Neural cell (in vitro differentiated cells): ENCODE measurements around the gene GRIK3.

Experiments
- EP300 ChIP-seq: fragments of 450-650 bp; conservative IDR thresholded peaks from 2 replicates; pipeline ENCODE4 v1.6.1; 2014; ENCODE audit warnings: antibody characterized with exemption, mild to moderate bottlenecking, moderate library complexity; ENCODE audit not compliant: poor library complexity, severe bottlenecking
- MXI1 ChIP-seq: fragments of 450-650 bp; conservative IDR thresholded peaks from 2 replicates; pipeline ENCODE4 v1.6.1; 2014; ENCODE audit warnings: antibody characterized with exemption, mild to moderate bottlenecking; ENCODE audit not compliant: poor library complexity, severe bottlenecking
- POLR2AphosphoS5 ChIP-seq: IDR thresholded peaks from 2 replicates; pipeline ENCODE4 v1.6.1; 2012
- TAF1 ChIP-seq: IDR thresholded peaks from 2 replicates; pipeline ENCODE4 v1.6.1; 2012; ENCODE audit warnings: low read depth
- TF ChIP-seq, protein P1 (sequence below): fragments of 450-650 bp; IDR thresholded peaks from 2 replicates; pipeline ENCODE4 v1.5.1; 2014; ENCODE audit warnings: antibody characterized with exemption, mild to moderate bottlenecking, moderate library complexity; ENCODE audit not compliant: poor library complexity, severe bottlenecking

DNA sequence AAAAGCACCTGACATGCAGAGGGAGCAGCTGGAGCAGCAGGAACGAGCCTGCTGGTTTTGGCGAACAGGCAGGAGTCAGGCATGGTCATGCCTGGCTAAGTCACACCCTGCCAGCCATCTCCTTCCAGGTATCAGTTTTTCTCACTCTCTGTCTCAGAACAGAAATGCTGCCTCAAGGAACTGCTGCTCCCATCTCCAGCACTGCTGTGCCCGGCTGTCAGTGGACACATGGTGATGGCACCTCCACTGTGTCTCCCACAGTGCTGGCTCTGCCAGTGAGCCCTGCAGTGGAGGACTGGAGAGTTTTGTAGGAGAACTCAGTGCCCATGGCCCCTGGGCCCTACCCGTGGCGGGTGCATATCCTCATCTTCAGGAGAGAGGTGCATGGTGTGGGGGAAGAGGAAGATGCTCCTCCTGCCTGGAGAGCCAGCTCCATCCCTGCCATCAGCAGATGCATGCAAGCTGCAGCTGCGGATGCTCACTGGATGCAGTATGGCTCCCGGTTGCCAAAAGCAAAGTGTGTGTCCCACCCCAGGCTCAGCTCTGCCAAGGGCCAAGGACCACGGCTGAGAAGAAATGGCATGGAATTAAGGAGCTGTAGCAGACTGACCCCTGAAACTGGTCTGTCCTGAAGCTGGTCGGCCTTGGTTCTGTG, 114.7 kb downstream of the GRIK3 start:
- TF ChIP-seq MXI1 (no peak), EP300 (no peak), POLR2AphosphoS5 (no peak), TAF1 (no peak)
- TF ChIP-seq, protein P1, sequence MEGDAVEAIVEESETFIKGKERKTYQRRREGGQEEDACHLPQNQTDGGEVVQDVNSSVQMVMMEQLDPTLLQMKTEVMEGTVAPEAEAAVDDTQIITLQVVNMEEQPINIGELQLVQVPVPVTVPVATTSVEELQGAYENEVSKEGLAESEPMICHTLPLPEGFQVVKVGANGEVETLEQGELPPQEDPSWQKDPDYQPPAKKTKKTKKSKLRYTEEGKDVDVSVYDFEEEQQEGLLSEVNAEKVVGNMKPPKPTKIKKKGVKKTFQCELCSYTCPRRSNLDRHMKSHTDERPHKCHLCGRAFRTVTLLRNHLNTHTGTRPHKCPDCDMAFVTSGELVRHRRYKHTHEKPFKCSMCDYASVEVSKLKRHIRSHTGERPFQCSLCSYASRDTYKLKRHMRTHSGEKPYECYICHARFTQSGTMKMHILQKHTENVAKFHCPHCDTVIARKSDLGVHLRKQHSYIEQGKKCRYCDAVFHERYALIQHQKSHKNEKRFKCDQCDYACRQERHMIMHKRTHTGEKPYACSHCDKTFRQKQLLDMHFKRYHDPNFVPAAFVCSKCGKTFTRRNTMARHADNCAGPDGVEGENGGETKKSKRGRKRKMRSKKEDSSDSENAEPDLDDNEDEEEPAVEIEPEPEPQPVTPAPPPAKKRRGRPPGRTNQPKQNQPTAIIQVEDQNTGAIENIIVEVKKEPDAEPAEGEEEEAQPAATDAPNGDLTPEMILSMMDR, result no peak
